K562 (cell line): ENCODE measurements around the gene ST3GAL5. TPM values are rescaled to one million over a fixed set of nuclear protein-coding genes. Genes with fewer than 3 reads are reported as not detected.

Experiments used
- ADNP ChIP-seq: fragments of 200-800 bp; sonication (Bioruptor generic); IDR thresholded peaks from 2 replicates; pipeline ENCODE4 v1.6.1; 2016; ENCODE audit warnings: missing genetic modification characterization, missing compliant biosample characterization
- BRD4 ChIP-seq: fragments of 200-600 bp; sonication (generic); IDR thresholded peaks from 2 replicates; pipeline ENCODE4 v1.6.1; 2017; ENCODE audit warnings: inconsistent platforms
- CBFA2T2 ChIP-seq: fragments of 450-650 bp; conservative IDR thresholded peaks from 2 replicates; pipeline ENCODE4 v1.6.1; 2017; ENCODE audit warnings: mild to moderate bottlenecking
- E2F5 ChIP-seq: sonication (generic); formaldehyde crosslinking; IDR thresholded peaks from 2 replicates; pipeline ENCODE4 v1.8.0; 2022; ENCODE audit warnings: mild to moderate bottlenecking, missing genetic modification reagents
- HNRNPK ChIP-seq: fragments of 200-400 bp; formaldehyde crosslinking; IDR thresholded peaks from one replicate; pipeline ENCODE4 v1.6.1; 2018; ENCODE audit warnings: mild to moderate bottlenecking, low read depth, low read length; ENCODE audit not compliant: poor library complexity, severe bottlenecking
- MAZ ChIP-seq, 2 experiments: fragments of 450-650 bp in 1 of 2; sonication (generic) in 1 of 2; formaldehyde crosslinking; IDR thresholded peaks in 1 of 2; conservative IDR thresholded peaks in 1 of 2; 2 replicates each; pipeline versions ENCODE4 v1.4.0 to v1.5.0; 2020; ENCODE audit warnings: mild to moderate bottlenecking in 1 of 2, missing genetic modification reagents in 1 of 2
- MTF1 ChIP-seq: fragments of 250-450 bp; sonication (Bioruptor Pico); IDR thresholded peaks from 2 replicates; pipeline ENCODE4 v1.9.0; 2021; ENCODE audit warnings: moderate library complexity, mild to moderate bottlenecking, inconsistent platforms, borderline replicate concordance
- NR2F6 ChIP-seq: fragments of 450-650 bp; formaldehyde crosslinking; IDR thresholded peaks from 2 replicates; pipeline ENCODE4 v1.4.0; 2020; ENCODE audit warnings: mild to moderate bottlenecking
- POLR2H ChIP-seq: IDR thresholded peaks from 2 replicates; pipeline ENCODE4 v1.6.1; 2016; ENCODE audit warnings: missing genetic modification characterization, low read depth, mild to moderate bottlenecking, control low read depth, missing compliant biosample characterization, moderate library complexity
- TBL1XR1 ChIP-seq, 2 experiments: IDR thresholded peaks; 2 replicates each; pipeline ENCODE4 v1.6.1; 2012; ENCODE audit warnings: improper control_type of control experiment in 2 of 2, low read length in 2 of 2, mild to moderate bottlenecking in 1 of 2
- TCFL5 ChIP-seq: fragments of 250-450 bp; sonication (Bioruptor Pico); conservative IDR thresholded peaks from 2 replicates; pipeline ENCODE4 v1.6.1; 2021; ENCODE audit warnings: mild to moderate bottlenecking, moderate library complexity, matching md5 sums
- U2AF2 ChIP-seq: fragments of 200-400 bp; formaldehyde crosslinking; optimal IDR thresholded peaks from 2 replicates; pipeline ENCODE3; 2017; ENCODE audit warnings: low read depth, mild to moderate bottlenecking, low read length
- ZKSCAN3 ChIP-seq: fragments of 250-450 bp; sonication (Bioruptor Pico); IDR thresholded peaks from 2 replicates; pipeline ENCODE4 v1.4.0; 2020
- ZNF639 ChIP-seq, 2 experiments: fragments of 200-800 bp in 1 of 2; sonication (Bioruptor generic) in 1 of 2; sonication (generic) in 1 of 2; formaldehyde crosslinking in 1 of 2; IDR thresholded peaks in 1 of 2; conservative IDR thresholded peaks in 1 of 2; 2 replicates each; pipeline versions ENCODE4 v1.5.0 to v1.6.1; 2016 to 2020; ENCODE audit warnings: missing compliant biosample characterization in 1 of 2, missing genetic modification characterization in 1 of 2, missing genetic modification reagents in 1 of 2
- polyA plus RNA-seq, 8 experiments: library from polyadenylated mRNA; depleted of rRNA in 4 of 8; stranded (reverse) in 5 of 8; unstranded in 3 of 8; fragments of >200 nt; fragmentation: Nextera tagmentation in 2 of 8; fragmentation: Illumina TruSeq in 1 of 8; extraction: Ambion mirVana in 2 of 8; extraction: Trizol in 1 of 8; gene quantifications; 2 replicates each; pipeline versions ENCODE4 v1.2.1 to v1.2.3, GENCODE V29; 2011 to 2014; ENCODE audit warnings: inconsistent platforms in 1 of 8, missing spikeins in 1 of 8
- total RNA-seq, 7 experiments: library from RNA; depleted of rRNA in 6 of 7; stranded (reverse); fragments of >200 nt in 6 of 7; fragmentation: Illumina TruSeq in 2 of 7; extraction: Trizol in 2 of 7; gene quantifications; 2 replicates each; pipeline versions ENCODE4 v1.2.1 to v1.2.3, GENCODE V29; 2011 to 2021; ENCODE audit warnings: low replicate concordance in 1 of 7
- TF ChIP-seq, protein P1 (sequence below): sonication (generic); formaldehyde crosslinking; IDR thresholded peaks from 2 replicates; pipeline ENCODE4 v1.8.1; 2023; ENCODE audit warnings: mild to moderate bottlenecking, missing genetic modification reagents, moderate library complexity
- TF ChIP-seq, protein P2 (sequence below): fragments of 450-650 bp; IDR thresholded peaks from 2 replicates; pipeline ENCODE4 v1.6.1; 2018; ENCODE audit warnings: mild to moderate bottlenecking, low read depth; ENCODE audit not compliant: partially characterized antibody

The ST3GAL5 gene
- total and polyA plus RNA-seq, 9 of the 15 experiments (the other 6 are each of a cell fraction or from before 2014, with no cell fraction given) = 1.6 to 10.0 (median 4.2) TPM

- TF ChIP-seq MAZ (CRISPR knock-in tag; conservative IDR thresholded peaks at IDR 0.05 in 1 of 2, IDR thresholded peaks at IDR 0.05 in 1 of 2) (peak; percentile 96), E2F5 (CRISPR knock-in tag) (no peak), ZNF639 (CRISPR knock-in tag; conservative IDR thresholded peaks at IDR 0.05 in 1 of 2, IDR thresholded peaks at IDR 0.05 in 1 of 2) (peak in 1 of 2 experiments; percentile 64; a peak in 2 of 4 replicates), HNRNPK (peak; percentile 36), CBFA2T2 (no peak), MTF1 (CRISPR knock-in tag) (no peak), U2AF2 (no peak), ZKSCAN3 (CRISPR knock-in tag) (no peak), ADNP (tag) (no peak), BRD4 (no peak), TCFL5 (CRISPR knock-in tag) (no peak), TBL1XR1 (IDR thresholded peaks at IDR 0.05; ENCODE audit: low read length in 2 of 2) (no peak), POLR2H (tag) (no peak), NR2F6 (CRISPR knock-in tag) (0 out of 2 replicates have a peak, but pooled peaks have one; percentile 22)
- TF ChIP-seq, protein P1, sequence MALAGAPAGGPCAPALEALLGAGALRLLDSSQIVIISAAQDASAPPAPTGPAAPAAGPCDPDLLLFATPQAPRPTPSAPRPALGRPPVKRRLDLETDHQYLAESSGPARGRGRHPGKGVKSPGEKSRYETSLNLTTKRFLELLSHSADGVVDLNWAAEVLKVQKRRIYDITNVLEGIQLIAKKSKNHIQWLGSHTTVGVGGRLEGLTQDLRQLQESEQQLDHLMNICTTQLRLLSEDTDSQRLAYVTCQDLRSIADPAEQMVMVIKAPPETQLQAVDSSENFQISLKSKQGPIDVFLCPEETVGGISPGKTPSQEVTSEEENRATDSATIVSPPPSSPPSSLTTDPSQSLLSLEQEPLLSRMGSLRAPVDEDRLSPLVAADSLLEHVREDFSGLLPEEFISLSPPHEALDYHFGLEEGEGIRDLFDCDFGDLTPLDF (CRISPR knock-in tag) = no peak
- TF ChIP-seq, protein P2, sequence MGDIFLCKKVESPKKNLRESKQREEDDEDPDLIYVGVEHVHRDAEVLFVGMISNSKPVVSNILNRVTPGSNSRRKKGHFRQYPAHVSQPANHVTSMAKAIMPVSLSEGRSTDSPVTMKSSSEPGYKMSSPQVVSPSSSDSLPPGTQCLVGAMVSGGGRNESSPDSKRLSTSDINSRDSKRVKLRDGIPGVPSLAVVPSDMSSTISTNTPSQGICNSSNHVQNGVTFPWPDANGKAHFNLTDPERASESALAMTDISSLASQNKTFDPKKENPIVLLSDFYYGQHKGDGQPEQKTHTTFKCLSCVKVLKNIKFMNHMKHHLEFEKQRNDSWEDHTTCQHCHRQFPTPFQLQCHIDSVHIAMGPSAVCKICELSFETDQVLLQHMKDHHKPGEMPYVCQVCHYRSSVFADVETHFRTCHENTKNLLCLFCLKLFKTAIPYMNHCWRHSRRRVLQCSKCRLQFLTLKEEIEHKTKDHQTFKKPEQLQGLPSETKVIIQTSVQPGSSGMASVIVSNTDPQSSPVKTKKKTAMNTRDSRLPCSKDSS = no peak
Observed at GRCh38 chr2:85888684-85889626, at the start of gene ST3GAL5 (continued).
